Raji (cell line): ENCODE data around the gene PADI3.

Source experiments
- POLR2A ChIP-seq: IDR thresholded peaks from 2 replicates; pipeline ENCODE4 v1.6.1; 2011; ENCODE audit warnings: low read depth, low read length, control low read depth; ENCODE audit not compliant: insufficient read depth

The PADI3 gene

GRCh38 chr1:17314491-17314971 is 65.6 kb downstream of the PADI3 start:
- TF ChIP-seq POLR2A: no peak

- TF ChIP-seq POLR2A: no peak
These were observed 66.7 kb downstream of the PADI3 start for GRCh38 chr1:17315542-17316130.

- no peak for TF ChIP-seq POLR2A
These were observed 67.8 kb downstream of the PADI3 start for GRCh38 chr1:17316704-17317103.

- no peak for TF ChIP-seq POLR2A
These were observed 69.4 kb downstream of the PADI3 start for GRCh38 chr1:17318262-17318661.

- TF ChIP-seq POLR2A: no peak
These were observed 70.9 kb downstream of the PADI3 start for GRCh38 chr1:17319561-17320350.

- TF ChIP-seq POLR2A: no peak
These were observed 80.0 kb downstream of the PADI3 start for GRCh38 chr1:17328855-17329254.

GRCh38 chr1:17329610-17330009 is 80.7 kb downstream of the PADI3 start:
- no peak for TF ChIP-seq POLR2A

- no peak for TF ChIP-seq POLR2A
These were observed 82.0 kb downstream of the PADI3 start for GRCh38 chr1:17330856-17331255.

- TF ChIP-seq POLR2A: no peak
These were observed 84.2 kb downstream of the PADI3 start for GRCh38 chr1:17333081-17333480.
